ENCODE results near the gene ZSCAN4.
A peak's percentile ranks its signal among the peaks of the same experiment; 100 is the strongest.

The ZSCAN4 gene, protein sequence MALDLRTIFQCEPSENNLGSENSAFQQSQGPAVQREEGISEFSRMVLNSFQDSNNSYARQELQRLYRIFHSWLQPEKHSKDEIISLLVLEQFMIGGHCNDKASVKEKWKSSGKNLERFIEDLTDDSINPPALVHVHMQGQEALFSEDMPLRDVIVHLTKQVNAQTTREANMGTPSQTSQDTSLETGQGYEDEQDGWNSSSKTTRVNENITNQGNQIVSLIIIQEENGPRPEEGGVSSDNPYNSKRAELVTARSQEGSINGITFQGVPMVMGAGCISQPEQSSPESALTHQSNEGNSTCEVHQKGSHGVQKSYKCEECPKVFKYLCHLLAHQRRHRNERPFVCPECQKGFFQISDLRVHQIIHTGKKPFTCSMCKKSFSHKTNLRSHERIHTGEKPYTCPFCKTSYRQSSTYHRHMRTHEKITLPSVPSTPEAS

DNA sequence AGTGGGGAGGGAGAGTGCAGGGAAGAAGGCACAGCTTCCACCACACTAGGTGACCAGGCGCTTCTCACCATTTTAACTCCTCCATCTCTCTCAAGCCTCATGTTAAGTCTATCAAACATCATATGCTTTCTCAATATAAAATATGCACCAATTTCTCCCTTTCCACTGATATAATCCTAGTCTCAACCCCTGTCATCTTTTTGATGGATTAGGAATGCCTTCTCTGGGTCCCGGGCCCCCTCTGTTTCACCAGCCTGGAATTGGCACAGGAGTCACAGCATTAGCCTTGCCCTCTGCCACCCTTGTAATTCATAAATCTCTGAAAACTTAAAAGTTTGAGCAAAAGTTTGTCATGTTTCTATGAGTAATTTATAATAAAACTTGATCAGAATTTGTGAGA is at the start of gene ZSCAN4:
TSS of gene ZSCAN4 (plus strand) at position 301 of the 400 bp plus-strand sequence. CDS start 7,211 bp downstream, outside the sequence.
- DNase-seq = no peak

DNA sequence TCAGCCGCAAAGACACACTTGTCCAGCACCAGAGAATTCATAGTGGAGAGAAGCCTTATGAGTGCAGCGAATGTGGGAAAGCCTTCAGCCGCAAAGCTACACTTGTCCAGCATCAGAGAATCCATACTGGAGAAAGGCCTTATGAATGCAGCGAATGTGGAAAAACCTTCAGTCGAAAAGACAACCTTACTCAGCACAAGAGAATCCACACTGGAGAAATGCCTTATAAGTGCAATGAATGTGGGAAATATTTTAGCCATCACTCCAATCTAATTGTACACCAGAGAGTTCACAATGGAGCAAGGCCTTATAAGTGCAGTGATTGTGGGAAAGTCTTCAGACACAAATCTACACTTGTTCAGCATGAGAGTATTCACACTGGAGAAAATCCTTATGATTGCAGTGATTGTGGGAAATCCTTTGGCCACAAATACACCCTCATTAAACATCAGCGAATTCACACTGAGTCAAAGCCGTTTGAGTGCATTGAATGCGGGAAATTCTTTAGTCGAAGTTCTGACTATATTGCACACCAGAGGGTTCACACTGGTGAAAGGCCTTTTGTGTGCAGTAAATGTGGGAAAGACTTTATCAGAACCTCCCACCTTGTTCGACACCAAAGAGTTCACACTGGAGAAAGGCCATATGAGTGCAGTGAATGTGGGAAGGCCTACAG is 47.9 kb upstream of the ZSCAN4 start:
- no peak for DNase-seq

DNA sequence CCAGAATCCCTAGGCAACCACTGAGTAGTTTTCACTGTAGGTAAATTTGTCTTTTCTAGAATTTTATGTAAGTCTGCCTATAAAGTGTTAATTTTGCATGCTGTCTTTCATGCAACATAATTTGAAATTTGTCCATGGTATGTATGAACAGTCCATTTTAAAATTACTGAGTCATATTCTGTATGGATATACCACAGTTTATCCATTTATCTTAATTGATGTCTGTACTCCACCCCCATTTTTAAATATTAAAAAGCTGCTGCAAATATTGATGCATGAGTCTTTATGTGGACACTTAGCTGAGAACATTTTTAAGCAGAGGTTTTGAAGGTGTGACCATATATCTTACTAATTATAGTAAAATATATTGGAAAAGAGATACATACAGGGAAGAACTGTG is 45.6 kb upstream of the ZSCAN4 start:
- DNase-seq = no peak

DNA sequence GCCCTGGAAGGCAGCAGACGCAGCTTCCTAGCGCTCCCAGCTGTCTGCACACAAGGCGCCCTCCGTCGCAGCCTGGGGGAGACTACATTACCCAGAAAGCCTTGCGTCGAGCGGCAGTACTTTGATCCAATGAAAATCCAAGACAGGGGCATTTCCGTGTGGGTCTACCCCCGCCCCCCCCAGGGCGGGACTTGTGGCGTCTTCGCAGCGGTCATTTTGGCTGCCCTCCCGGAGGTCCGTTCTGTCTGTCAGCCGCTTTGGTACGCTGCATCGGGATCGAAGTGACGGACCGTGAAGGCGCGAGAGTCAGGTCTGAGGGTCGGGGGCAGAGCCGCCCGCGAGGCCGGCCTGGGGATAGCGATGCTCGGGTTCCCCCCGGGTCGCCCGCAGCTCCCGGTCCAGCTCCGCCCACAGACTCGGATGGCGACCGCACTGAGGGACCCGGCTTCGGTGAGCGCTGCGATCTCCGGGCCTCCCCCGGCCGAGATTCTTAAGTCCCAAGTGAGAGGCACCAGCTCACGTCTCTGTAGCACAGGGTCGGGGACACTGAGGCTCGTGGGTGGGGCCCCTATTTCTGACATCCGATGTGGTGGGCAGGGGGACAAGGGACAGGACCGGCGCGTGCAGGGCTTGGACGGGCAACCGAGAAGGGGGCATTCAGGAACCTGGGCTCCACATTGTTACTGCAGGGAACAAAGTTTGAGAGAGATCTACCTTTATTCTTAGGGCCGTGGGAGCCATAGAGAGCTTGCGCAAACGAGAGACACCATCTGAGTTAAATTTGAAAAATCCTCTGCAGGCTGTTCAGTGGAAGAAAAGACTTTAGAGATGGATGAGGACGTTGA is 35.5 kb upstream of the ZSCAN4 start, which contains the start of gene ZNF211:
TSS of gene ZNF211 (plus strand) at position 182 of the 845 bp plus-strand sequence. CDS start at position 361, 179 bp downstream.
- peak; percentile 83 for DNase-seq

DNA sequence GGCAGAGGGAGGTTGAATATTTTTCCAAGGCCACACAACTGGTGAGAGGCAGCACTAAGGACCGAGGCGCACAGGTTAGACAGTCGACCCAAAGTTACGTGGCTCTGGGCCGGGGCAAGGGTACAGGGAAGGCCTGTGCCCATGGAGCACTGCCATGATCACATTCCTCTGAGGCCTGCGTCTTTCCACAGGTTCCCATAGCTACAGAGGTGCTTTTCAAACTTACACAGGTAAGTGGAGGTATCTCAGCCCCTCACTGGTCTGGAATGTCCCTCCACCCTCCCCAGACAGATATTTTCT is 35.0 kb upstream of the ZSCAN4 start:
- DNase-seq = no peak

DNA sequence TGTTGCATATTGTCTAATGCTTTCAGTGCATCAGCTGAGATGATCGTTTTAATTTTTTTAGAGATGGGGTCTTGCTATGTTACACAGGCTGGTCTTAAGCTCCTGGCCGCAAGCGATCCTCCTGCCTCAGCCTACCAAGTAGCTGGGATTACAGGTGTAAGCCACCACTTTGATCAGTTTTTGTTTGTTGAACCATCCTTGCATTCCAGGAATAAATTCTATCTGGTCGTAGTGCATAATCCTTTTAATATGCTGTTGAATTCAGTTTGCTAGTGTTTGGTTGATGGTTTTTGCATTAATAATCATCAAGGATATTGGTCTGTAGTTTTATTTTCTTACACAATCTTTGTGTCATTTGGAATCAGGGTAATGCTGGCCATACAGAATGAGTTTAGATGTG is 31.4 kb upstream of the ZSCAN4 start:
- DNase-seq = no peak

DNA sequence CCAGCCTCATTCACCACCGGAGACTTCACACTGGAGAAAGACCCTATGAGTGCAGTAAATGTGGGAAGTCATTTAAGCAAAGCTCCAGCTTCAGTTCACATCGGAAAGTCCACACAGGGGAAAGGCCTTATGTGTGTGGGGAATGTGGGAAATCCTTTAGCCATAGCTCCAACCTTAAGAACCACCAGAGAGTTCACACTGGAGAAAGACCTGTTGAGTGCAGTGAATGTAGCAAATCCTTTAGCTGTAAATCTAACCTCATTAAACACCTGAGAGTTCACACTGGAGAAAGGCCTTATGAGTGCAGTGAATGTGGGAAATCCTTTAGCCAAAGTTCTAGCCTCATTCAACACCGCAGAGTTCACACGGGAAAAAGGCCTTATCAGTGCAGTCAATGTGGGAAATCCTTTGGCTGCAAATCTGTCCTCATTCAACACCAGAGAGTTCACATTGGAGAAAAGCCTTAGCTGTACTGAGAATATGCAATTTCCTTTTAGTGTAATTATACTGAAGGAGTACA is 27.0 kb upstream of the ZSCAN4 start:
- no peak for DNase-seq

DNA sequence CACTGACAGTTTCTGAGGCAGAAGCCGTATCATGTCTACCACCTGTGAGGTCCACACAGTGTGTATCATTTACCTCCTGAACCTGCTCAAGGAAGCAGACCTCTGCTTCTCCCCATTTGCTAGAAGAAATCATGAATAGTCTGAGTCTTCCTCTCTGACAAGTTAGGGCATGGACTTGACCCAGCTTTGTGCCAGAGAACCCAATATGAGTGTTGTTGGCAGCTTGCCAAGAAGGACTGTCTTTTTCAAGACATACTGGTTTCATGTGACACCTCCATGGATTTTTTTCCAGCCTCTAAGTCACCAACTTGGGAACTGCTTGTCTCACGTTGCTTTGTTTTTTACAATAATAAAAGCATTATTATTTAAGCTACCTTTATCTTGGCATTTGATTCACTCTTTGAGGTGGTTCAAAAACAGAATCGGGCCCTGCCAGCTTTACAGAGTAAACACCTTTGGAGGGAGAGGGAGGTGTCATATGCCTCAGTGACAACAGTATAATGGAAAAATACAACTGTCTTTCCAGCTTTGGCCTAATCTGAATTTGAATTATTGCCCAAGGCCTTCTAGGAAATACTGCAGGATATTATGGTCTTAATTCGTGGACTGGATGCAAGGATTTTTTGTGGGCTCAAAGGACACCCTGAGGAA is 26.2 kb upstream of the ZSCAN4 start:
- no peak for DNase-seq

DNA sequence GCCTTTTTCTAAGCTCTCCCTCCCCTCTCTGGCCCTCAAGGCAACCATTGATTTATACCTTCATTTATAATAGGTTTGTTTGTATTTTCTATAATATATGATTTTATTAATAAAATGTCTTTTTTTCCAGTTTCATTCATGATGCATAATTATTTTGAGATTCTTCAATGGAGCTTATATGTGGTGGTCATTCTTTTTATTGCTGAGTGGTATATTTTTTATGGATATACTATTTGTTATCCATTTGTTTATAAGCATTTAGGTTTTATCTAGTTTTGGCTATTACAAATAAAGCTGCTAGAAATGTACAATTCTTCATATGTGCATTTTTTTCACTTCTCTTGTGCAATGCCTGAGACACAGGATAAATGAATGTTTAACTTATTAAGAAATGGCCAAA is 25.0 kb upstream of the ZSCAN4 start:
- no peak for DNase-seq

DNA sequence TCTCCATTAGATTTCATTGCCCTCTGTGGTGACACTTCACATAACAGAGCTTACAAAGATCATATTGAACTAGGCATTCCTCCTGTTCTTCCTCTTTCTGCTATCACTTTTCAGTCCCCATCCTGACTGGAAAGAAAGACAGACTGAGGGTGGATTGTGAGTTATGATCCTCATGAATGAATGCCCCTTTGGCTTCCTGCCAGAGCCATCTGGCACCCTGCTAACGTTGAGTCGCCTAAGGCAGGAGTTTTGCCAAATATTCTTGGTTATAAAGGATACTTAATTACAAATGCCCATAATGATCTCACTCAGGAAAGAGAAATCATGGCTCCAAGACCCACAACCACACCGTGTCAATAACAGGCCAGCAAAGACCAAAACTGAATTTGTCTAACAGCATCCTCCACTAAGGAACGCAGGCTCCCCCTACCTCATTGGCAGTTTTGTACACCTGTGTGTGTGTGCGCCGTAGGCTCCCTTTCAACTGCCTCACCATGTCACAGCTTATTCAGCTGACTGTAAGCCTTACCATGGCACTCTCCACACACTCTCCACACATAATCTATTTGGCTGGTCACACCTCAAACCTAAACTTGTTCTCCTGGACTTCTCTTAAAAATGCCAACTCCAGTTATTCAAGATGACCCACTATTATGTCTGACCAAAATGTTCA is 20.3 kb upstream of the ZSCAN4 start:
- DNase-seq = no peak

DNA sequence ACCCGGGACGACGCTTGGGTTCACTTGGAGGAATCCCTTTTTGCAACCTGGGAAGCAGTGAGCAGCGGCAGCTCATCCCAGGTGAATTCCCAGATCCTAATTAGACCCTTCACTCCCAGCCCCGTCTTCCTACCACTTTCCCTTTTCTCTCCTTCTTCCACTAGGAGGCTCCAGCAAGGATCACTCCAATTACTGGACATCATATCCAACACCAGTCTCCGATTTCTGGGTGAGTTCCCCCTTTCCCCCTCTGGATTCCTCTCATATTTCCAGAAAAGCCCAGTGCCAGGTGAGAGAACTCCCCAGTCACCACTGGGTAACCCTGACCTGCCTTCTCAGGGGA is 17.1 kb upstream of the ZSCAN4 start:
- DNase-seq = no peak

DNA sequence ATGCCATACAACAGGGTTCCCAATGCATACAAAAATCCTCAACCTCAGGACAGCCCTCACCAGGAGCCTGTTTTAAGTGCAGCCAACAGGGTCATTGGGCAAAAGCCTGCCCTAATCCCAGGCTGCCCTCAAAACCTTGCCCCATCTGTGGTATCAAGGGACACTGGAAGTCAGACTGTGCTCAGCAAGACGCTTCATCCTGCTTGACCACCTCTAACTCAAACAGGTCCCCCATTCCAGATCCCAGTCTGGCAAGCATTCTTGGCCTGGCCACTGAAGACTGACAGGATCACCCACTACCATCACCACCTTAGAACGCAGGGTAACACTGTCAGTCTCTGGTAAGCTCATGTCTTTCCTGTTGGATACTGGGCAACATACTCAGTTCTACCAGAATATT is 15.0 kb upstream of the ZSCAN4 start:
- no peak for DNase-seq

DNA sequence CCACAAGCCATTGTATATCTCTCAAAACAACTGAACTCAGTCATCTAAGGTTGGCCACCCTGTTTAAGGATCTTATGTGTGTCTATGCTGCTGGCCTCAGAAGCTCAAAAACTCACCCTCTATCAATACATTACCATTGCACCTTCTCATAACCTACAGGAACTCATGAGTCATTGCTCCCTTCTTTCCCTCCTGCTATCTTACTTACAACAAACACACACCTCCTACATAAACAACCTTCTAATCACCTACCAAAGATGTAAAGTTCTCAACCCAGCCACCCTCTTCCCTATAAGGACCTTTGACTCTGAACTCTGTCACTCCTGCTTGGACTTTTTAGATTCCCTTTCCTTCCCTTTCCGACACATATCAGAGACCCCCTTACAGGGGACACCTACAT is 13.3 kb upstream of the ZSCAN4 start:
- no peak for DNase-seq

DNA sequence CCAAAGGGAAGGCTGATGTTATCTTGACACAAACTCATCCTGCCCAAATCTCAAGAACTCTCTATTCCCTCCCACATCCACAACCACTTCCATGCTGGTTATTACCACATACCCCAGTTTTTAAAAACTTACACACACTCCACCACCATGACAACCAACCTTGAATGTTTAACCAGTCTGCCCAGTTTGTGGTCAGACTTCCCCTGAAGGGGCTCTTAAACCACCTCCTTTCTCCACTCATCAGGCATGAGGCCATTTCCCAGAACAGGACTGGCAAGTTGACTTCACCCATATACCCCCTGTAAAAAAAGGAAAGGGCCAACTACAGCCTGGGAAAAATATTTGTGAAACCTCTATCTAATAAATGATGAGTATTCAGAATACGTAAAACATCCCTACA is 12.4 kb upstream of the ZSCAN4 start:
- DNase-seq = no peak

DNA sequence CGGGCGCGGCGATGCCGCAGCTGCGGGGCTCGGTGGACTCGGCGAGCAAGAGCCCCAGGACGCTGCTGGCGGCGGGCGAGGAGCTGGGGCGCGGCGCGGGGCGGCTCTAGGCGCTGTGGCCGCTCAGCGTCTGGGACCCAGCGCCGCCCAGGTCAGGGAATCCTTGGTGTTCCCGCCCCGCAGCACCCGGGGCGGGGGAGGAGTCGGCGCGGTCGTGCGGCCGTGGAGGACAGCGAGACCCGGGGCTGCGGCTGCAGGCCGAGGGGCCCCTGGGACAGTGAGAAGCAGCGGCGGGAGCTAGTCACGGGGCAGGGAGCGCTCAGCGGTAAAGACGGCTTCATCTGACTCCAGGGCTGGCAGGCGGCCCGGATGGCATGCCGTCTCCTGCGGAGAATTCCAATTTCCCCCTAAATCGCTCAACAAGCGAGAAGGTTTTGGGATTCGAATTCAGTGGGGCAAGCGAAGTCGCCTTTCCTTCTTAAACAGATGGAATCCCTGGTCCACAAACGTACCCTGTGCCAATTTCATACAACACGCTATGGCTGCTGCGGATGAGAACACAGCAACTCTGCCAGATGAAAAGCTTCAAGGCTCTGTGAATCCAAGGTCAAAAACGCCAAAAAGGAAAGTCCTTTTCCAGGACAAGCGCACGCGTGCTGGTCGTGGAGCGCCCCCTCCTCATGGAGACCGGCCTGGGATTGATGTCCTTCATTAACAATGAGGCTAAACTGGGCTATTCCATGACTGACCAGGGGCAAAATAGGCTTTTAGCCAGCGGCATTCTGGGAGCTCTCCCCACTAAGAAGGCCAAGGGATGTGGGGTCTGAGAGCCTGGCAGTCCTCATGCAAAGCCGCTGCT is 4.2 kb upstream of the ZSCAN4 start:
- no peak for DNase-seq

DNA sequence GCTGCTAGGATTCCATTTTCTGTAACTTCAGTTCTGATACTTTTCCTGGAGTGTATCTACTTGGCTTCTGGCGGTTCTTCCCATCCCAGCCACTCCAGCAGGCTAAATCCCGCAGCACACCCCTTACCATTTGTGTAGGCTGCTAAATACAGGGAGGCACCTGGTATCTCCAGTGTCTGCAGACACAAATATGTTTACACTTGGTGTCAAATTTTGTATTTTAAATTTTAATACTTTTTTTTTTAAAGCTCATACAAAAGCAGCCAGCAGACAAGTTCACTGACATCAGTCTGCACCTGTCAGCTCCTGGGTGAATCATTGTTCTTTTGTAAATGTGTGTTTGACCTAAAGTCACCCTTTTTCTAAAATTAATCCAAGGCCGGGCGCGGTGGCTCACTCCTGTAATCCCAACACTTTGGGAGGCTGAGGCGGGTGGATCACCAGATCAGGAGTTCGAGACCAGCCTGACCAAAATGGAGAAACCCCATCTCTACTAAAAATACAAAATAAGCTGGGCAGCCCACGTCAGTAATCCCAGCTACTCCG is 3.4 kb upstream of the ZSCAN4 start:
- DNase-seq = no peak

DNA sequence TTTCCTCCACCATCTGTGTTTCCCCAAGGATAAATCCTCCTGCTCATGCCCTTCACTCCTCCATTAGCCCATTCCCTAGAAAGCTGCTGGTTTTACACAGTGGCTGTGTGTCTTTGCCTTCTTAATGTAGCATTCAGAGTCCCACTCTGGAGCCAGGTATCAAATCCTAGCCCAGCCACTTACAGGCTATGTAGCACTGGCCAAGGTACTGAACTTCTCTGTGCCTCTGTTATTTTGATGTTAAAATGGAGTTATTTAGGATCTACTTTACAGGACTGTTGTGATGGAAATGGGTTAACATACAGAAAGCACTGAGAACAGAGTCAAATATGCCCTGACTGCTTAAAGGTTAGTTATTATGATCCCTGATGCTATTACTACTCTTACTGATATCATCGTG is 1.5 kb upstream of the ZSCAN4 start:
- DNase-seq = no peak

DNA sequence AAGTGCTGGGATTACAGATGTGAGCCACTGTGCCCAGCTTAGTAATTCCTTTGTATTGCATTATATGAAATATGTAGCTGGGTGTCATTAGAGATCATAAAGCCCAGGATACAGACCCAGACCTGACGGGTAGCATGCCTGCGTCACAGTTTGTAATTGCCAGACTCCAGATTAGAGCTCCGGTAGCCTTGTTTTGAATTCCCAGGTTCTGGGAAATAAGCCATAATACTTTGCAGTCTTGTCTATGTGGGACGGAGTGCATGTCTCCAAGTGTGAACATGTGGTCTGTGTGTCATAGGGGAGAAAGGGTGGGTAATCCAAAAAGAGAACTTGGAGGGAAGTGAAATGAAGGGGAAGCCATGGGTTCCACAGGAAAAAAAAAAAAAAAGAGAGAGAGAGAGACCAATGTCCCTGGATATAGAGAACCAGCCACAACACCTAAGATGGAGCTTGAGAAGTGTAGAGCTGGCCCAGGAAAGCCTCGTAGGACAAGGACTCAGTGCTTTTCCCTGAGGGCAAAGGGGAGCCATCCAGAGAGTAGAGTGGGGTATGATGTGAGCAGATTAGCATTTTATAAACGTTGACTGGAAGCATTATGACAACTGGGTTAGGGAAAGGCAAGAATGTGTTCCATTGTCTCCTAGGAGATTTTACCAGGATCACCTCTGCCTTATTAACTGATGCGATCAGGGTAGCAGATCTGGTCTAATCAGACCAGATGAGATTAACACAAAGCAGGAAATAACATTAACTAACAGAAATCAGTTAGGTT is 2.6 kb downstream of the ZSCAN4 start:
- no peak for DNase-seq

DNA sequence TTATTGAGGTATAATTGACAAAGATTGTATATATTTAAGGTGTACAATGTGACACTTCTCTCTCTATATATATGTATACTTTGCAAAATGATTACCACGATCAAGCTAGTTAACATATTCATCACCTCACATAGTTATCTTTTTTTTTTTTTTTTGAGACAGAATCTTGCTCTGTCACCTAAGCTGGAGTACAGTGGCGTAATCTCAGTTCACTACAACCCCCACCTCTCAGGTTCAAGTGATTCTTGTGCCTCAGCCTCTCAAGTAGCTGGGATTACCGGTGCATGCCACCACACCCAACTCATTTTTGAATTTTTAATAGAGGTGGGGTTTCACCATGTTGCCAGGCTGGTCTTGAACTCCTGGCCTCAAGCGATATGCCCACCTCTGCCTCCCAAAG is 3.7 kb downstream of the ZSCAN4 start:
- no peak for DNase-seq

DNA sequence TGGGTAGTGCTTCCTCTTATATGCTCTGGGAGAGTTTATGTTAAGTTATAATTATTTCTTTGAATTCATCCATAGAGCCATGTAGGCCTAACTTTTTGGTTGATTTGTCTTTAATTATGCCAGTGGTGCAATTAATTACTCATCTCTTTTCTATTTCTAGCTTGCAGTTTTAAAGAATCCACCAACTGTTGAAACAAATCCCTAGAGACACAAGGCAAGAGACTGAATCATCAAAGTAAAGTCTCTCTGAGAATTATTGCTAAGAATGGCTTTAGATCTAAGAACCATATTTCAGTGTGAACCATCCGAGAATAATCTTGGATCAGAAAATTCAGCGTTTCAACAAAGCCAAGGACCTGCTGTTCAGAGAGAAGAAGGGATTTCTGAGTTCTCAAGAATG is 7.1 kb downstream of the ZSCAN4 start:
- DNase-seq = no peak
